Measurements from ENCODE around the gene LRMDA.

LRMDA gene

GRCh38 chr10:76328348-76328747 lies 896.9 kb downstream of the LRMDA start:
- DNase-seq (ENCODE audit: low read depth, low spot score) = no peak

- DNase-seq (ENCODE audit: low read depth, low spot score) = no peak
These were observed 898.6 kb downstream of the LRMDA start for GRCh38 chr10:76329891-76330575.

- DNase-seq (ENCODE audit: low read depth, low spot score) = no peak
These were observed 900.3 kb downstream of the LRMDA start for GRCh38 chr10:76331742-76332141.

- DNase-seq (ENCODE audit: low read depth, low spot score) = no peak
These were observed 901.9 kb downstream of the LRMDA start for GRCh38 chr10:76333326-76333725.

- no peak for DNase-seq (ENCODE audit: low read depth, low spot score)
These were observed 902.4 kb downstream of the LRMDA start for GRCh38 chr10:76333796-76334195.

- no peak for DNase-seq (ENCODE audit: low read depth, low spot score)
These were observed 902.8 kb downstream of the LRMDA start for GRCh38 chr10:76334255-76334654.

GRCh38 chr10:76336213-76336963 lies 905.0 kb downstream of the LRMDA start:
- peak; percentile 80 for DNase-seq (ENCODE audit: low read depth, low spot score)

GRCh38 chr10:76337641-76338040 lies 906.2 kb downstream of the LRMDA start:
- no peak for DNase-seq (ENCODE audit: low read depth, low spot score)

GRCh38 chr10:76338187-76338586 lies 906.8 kb downstream of the LRMDA start:
- no peak for DNase-seq (ENCODE audit: low read depth, low spot score)

GRCh38 chr10:76341740-76342139 lies 910.3 kb downstream of the LRMDA start:
- DNase-seq (ENCODE audit: low read depth, low spot score) = no peak

GRCh38 chr10:76342996-76343395 lies 911.6 kb downstream of the LRMDA start:
- no peak for DNase-seq (ENCODE audit: low read depth, low spot score)

GRCh38 chr10:76347832-76348231 lies 916.4 kb downstream of the LRMDA start:
- DNase-seq (ENCODE audit: low read depth, low spot score) = no peak

- DNase-seq (ENCODE audit: low read depth, low spot score) = no peak
These were observed 919.2 kb downstream of the LRMDA start for GRCh38 chr10:76350583-76350982.

GRCh38 chr10:76352300-76352699 lies 920.9 kb downstream of the LRMDA start:
- DNase-seq (ENCODE audit: low read depth, low spot score) = no peak

- DNase-seq (ENCODE audit: low read depth, low spot score) = no peak
These were observed 921.9 kb downstream of the LRMDA start for GRCh38 chr10:76353237-76353851.

- DNase-seq (ENCODE audit: low read depth, low spot score) = no peak
These were observed 922.9 kb downstream of the LRMDA start for GRCh38 chr10:76354212-76354738.

GRCh38 chr10:76354921-76355320 lies 923.5 kb downstream of the LRMDA start:
- DNase-seq (ENCODE audit: low read depth, low spot score) = no peak

GRCh38 chr10:76356557-76356956 lies 925.1 kb downstream of the LRMDA start:
- no peak for DNase-seq (ENCODE audit: low read depth, low spot score)

- no peak for DNase-seq (ENCODE audit: low read depth, low spot score)
These were observed 926.4 kb downstream of the LRMDA start for GRCh38 chr10:76357726-76358415.

- DNase-seq (ENCODE audit: low read depth, low spot score) = no peak
These were observed 927.4 kb downstream of the LRMDA start for GRCh38 chr10:76358743-76359395.

GRCh38 chr10:76375761-76376160 lies 944.3 kb downstream of the LRMDA start:
- no peak for DNase-seq (ENCODE audit: low read depth, low spot score)

Measured in brain pericyte (primary cell).